ENCODE data around the gene CAPN12.

- TF ChIP-seq, protein P1, sequence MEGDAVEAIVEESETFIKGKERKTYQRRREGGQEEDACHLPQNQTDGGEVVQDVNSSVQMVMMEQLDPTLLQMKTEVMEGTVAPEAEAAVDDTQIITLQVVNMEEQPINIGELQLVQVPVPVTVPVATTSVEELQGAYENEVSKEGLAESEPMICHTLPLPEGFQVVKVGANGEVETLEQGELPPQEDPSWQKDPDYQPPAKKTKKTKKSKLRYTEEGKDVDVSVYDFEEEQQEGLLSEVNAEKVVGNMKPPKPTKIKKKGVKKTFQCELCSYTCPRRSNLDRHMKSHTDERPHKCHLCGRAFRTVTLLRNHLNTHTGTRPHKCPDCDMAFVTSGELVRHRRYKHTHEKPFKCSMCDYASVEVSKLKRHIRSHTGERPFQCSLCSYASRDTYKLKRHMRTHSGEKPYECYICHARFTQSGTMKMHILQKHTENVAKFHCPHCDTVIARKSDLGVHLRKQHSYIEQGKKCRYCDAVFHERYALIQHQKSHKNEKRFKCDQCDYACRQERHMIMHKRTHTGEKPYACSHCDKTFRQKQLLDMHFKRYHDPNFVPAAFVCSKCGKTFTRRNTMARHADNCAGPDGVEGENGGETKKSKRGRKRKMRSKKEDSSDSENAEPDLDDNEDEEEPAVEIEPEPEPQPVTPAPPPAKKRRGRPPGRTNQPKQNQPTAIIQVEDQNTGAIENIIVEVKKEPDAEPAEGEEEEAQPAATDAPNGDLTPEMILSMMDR (IDR thresholded peaks at IDR 0.05) = no peak
- no peak for TF ChIP-seq POLR2A (IDR thresholded peaks at IDR 0.05)
Measured at GRCh38 chr19:38710928-38711725, 33.1 kb downstream of the CAPN12 start.

Measured in uterus (tissue), 2 donors.